Prostate gland (tissue), 2 donors: ENCODE results near the gene TSSK1B. TPM values are rescaled to one million over a fixed set of nuclear protein-coding genes. Genes with fewer than 3 reads are reported as not detected.

ENCODE experiments used
- DNase-seq: peaks from one replicate; pipeline ENCODE4 v3.0.0-alpha.2; 2019; ENCODE audit warnings: low spot score
- H3K27ac ChIP-seq, 2 donors: fragments of 200-600 bp; sonication (generic); 2 replicates each; pipeline ENCODE4 v1.5.1; 2017 to 2019
- H3K27me3 ChIP-seq: fragments of 200-600 bp; sonication (generic); replicated peaks from 2 replicates; pipeline ENCODE4 v1.5.1; 2019; ENCODE audit not compliant: insufficient read depth
- H3K36me3 ChIP-seq, 2 donors: fragments of 200-600 bp; sonication (generic); 1 replicate in 1 of 2; 2 replicates in 1 of 2; pipeline versions ENCODE4 v1.5.1 to v1.8.1; 2017 to 2019
- H3K4me1 ChIP-seq: fragments of 200-600 bp; sonication (generic); replicated peaks from 2 replicates; pipeline ENCODE4 v1.5.1; 2019
- H3K4me3 ChIP-seq, 2 donors: fragments of 200-600 bp; sonication (generic); 2 replicates each; pipeline ENCODE4 v1.5.1; 2017 to 2019
- H3K9me3 ChIP-seq: fragments of 200-600 bp; sonication (generic); 2 replicates; pipeline ENCODE4 v1.5.1; 2017
- POLR2A ChIP-seq: fragments of 450-650 bp; IDR thresholded peaks from one replicate; pipeline ENCODE4 v1.6.1; 2016; ENCODE audit warnings: antibody characterized with exemption, mild to moderate bottlenecking
- POLR2AphosphoS5 ChIP-seq: sonication (generic); formaldehyde crosslinking; IDR thresholded peaks from one replicate; pipeline ENCODE4 v1.6.1; 2017; ENCODE audit warnings: antibody characterized with exemption
- WGBS: methylation state at CpG from one replicate; pipeline ENCODE4 v1.1.5; 2018; 5-methylcytosine and 5-hydroxymethylcytosine counted together
- intact Hi-C: fragments of 100-400 bp; cut with DNase I; formaldehyde crosslinking; loops from one replicate; pipeline ENCODE4 v1.14.2; 2022
- total RNA-seq, 2 donors: library from RNA; depleted of rRNA; stranded (reverse); fragments of >200 nt; gene quantifications; one replicate each; pipeline ENCODE4 v1.1.0, GENCODE V29; 2016
- TF ChIP-seq, protein P1 (sequence below), 4 experiments: fragments of 200-600 bp in 2 of 4; fragments of 450-650 bp in 2 of 4; sonication (generic) in 2 of 4; IDR thresholded peaks; 1 replicate in 3 of 4; 2 replicates in 1 of 4; pipeline ENCODE4 v1.5.1; 2016 to 2019; ENCODE audit warnings: antibody characterized with exemption in 4 of 4, mild to moderate bottlenecking in 2 of 4, moderate library complexity in 2 of 4

The TSSK1B gene
- total RNA-seq, 2 donors from 2014 or later: 0.32 to 4.0 TPM

DNA sequence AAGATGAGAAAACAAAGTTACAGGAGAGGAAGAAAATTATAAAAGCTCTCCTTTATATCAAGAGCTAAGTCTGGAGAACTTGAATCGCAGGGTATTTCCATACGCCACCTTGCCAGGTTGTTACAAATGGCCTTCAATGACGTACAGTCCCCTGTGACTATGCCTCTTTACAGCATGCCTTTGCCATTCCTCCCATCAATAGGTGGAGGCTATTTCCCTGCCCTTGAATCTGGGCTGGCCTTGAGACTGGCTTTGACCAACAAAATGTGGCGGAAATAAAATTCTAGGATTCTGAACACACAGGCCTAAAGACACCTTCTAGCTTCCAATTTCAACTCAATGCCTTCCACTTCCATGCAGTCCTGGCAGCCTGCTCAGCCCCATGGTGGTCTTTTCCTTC, 45.7 kb downstream of the TSSK1B start:
- intact Hi-C loops: loop anchor here (10.0 kb wide), 1 partner anchor 394 kb away; no protein-coding TSS in a partner anchor

GRCh38 chr5:113387844-113388243, 46.9 kb downstream of the TSSK1B start:
- Histone ChIP-seq H3K9me3 (no peaks in the 10 kb centered on the region), H3K4me1 (no peaks in the 10 kb centered on the region), H3K27ac (no peak overlapping the region), H3K27me3 (no peaks in the 10 kb centered on the region), H3K36me3 (no peaks in the 10 kb centered on the region), H3K4me3 (no peak overlapping the region)
- no peak for DNase-seq
- intact Hi-C loops: loop anchor here (10.0 kb wide), 1 partner anchor 393 kb away; no protein-coding TSS in a partner anchor
- WGBS: 86% methylated on average over 2 of the region's 2 CpGs
- TF ChIP-seq POLR2A (no peak), POLR2AphosphoS5 (no peak)
- TF ChIP-seq, protein P1, sequence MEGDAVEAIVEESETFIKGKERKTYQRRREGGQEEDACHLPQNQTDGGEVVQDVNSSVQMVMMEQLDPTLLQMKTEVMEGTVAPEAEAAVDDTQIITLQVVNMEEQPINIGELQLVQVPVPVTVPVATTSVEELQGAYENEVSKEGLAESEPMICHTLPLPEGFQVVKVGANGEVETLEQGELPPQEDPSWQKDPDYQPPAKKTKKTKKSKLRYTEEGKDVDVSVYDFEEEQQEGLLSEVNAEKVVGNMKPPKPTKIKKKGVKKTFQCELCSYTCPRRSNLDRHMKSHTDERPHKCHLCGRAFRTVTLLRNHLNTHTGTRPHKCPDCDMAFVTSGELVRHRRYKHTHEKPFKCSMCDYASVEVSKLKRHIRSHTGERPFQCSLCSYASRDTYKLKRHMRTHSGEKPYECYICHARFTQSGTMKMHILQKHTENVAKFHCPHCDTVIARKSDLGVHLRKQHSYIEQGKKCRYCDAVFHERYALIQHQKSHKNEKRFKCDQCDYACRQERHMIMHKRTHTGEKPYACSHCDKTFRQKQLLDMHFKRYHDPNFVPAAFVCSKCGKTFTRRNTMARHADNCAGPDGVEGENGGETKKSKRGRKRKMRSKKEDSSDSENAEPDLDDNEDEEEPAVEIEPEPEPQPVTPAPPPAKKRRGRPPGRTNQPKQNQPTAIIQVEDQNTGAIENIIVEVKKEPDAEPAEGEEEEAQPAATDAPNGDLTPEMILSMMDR (IDR thresholded peaks at IDR 0.05): no peak

More for the DNA sequence above, 45.7 kb downstream of the TSSK1B start:
- H3K9me3 ChIP-seq: no peaks in the 10 kb centered on the region
- TF ChIP-seq POLR2AphosphoS5 (no peak), POLR2A (no peak)
- TF ChIP-seq, protein P1 (IDR thresholded peaks at IDR 0.05): no peak
- no peak for DNase-seq
- H3K4me3 ChIP-seq: no peak overlapping the region
- 97% methylated on average over 4 of the region's 4 CpGs for WGBS
- no peaks in the 10 kb centered on the region for H3K36me3 ChIP-seq
- no peaks in the 10 kb centered on the region for H3K4me1 ChIP-seq
- no peak overlapping the region for H3K27ac ChIP-seq
- H3K27me3 ChIP-seq: no peaks in the 10 kb centered on the region

DNA sequence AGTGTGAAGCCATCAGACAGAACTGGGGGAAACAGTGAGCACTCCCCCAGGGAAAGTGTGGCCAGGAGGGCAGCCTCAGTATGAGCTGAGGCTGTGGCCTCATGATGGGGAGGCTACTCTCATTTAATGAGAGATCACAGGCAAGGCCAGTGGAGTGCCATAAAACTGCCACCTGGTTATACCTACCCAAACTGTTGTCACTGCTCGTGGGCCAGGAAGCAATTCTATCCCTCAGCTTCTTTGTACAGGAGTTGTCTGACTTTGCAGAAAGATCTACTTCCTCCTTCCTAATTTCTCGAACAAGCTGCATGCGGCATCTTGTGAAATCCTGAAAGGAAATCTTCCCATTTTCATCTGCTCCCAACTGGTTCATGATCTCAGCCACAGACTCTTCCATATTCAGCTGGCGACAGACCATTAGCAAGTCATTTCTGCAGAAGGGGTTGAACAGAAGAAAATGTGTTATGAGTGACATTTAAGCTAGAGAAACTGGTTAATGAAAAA, 50.0 kb downstream of the TSSK1B start:
- TF ChIP-seq, protein P1 (IDR thresholded peaks at IDR 0.05): no peak
- TF ChIP-seq POLR2A: no peak
- TF ChIP-seq POLR2AphosphoS5: no peak
- intact Hi-C loops: loop anchor here (10.0 kb wide), 1 partner anchor 390 kb away; no protein-coding TSS in a partner anchor

GRCh38 chr5:113382731-113383130, 52.1 kb downstream of the TSSK1B start:
- H3K27ac ChIP-seq: no peak overlapping the region
- DNase-seq: no peak
- no peak overlapping the region for H3K4me3 ChIP-seq
- WGBS: 64% methylated on average over 1 of the region's 1 CpG
- intact Hi-C loops: loop anchor here (10.0 kb wide), 1 partner anchor 388 kb away; no protein-coding TSS in a partner anchor
- no peak for TF ChIP-seq POLR2AphosphoS5
- TF ChIP-seq, protein P1 (IDR thresholded peaks at IDR 0.05): no peak
- TF ChIP-seq POLR2A: no peak
- H3K27me3 ChIP-seq: no peaks in the 10 kb centered on the region
- no peaks in the 10 kb centered on the region for H3K36me3 ChIP-seq
- H3K9me3 ChIP-seq: no peaks in the 10 kb centered on the region
- no peaks in the 10 kb centered on the region for H3K4me1 ChIP-seq

More for the DNA sequence above, 50.0 kb downstream of the TSSK1B start:
- no peak overlapping the region for H3K27ac ChIP-seq
- no peaks in the 10 kb centered on the region for H3K4me1 ChIP-seq
- H3K36me3 ChIP-seq: no peaks in the 10 kb centered on the region
- no peak overlapping the region for H3K4me3 ChIP-seq
- no peaks in the 10 kb centered on the region for H3K9me3 ChIP-seq
- DNase-seq: no peak
- 70% methylated on average over 4 of the region's 4 CpGs for WGBS
- no peaks in the 10 kb centered on the region for H3K27me3 ChIP-seq

Other genes starting within 250 kb of the TSSK1B start
- 10 to 100 TPM; 41.5 to 54.1 TPM for gene MCC, start 53.5 kb upstream of the TSSK1B start, total RNA-seq
- gene YTHDC2, start 78.7 kb upstream of the TSSK1B start, total RNA-seq: 10 to 100 TPM; 17.7 to 32.0 TPM